GM21723 (cell line): ENCODE data around the gene TMEM63C.

Experiments used
- ATAC-seq: cut with Tn5 transposase; IDR thresholded peaks from one replicate; pipeline ENCODE4 v1.9.1; 2021; ENCODE audit warnings: mild to moderate bottlenecking, moderate library complexity; ENCODE audit not compliant: unreplicated experiment

TMEM63C gene, protein sequence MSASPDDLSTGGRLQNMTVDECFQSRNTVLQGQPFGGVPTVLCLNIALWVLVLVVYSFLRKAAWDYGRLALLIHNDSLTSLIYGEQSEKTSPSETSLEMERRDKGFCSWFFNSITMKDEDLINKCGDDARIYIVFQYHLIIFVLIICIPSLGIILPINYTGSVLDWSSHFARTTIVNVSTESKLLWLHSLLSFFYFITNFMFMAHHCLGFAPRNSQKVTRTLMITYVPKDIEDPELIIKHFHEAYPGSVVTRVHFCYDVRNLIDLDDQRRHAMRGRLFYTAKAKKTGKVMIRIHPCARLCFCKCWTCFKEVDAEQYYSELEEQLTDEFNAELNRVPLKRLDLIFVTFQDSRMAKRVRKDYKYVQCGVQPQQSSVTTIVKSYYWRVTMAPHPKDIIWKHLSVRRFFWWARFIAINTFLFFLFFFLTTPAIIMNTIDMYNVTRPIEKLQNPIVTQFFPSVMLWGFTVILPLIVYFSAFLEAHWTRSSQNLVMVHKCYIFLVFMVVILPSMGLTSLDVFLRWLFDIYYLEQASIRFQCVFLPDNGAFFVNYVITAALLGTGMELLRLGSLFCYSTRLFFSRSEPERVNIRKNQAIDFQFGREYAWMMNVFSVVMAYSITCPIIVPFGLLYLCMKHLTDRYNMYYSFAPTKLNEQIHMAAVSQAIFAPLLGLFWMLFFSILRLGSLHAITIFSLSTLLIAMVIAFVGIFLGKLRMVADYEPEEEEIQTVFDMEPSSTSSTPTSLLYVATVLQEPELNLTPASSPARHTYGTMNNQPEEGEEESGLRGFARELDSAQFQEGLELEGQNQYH

DNA sequence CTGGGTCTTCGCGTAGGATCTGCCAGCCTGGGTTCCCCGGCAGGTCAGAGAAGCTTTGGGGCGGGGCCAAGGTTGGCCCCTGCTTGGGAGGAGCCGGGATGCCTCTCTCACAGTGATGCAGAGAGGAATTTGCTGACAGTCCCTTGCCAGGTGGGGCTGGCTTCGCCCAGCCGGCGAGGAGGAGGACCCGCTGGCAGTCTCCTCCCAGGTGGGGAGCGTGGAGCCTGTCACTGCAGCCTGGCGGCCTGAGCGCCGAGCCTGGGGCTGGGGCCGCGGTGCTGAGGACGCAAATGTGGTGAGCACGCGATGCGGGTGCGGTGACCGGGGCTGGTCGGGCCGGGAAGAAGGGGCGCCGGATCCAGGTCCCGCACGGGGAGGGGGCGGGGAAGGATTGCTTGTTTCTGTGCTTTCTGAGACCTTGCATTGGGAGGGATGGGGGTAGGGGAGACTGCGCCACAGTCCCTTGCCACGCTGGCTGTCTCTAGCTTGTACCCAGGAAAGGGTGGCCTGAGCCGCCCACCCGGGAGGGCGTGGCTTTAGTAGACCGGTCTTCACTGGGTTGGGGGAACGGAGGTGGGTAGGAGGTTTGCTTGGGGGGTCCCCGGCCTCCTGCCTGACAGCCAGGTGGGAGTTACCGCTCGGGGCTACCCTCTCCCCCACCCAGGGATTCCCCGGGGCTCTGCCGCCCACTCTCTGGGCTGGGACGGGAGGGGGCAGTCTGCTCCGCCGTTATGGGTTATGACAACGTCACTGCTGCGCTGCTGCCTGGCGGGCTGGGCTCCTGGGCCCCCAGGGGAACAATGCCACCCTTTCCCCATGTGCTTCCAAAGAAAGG is at the start of gene TMEM63C:
Gene TMEM63C (plus strand): TSS at position 196 of the 835 bp plus-strand sequence. CDS start 37,016 bp downstream, outside the sequence.
- peak; percentile 70 for ATAC-seq

DNA sequence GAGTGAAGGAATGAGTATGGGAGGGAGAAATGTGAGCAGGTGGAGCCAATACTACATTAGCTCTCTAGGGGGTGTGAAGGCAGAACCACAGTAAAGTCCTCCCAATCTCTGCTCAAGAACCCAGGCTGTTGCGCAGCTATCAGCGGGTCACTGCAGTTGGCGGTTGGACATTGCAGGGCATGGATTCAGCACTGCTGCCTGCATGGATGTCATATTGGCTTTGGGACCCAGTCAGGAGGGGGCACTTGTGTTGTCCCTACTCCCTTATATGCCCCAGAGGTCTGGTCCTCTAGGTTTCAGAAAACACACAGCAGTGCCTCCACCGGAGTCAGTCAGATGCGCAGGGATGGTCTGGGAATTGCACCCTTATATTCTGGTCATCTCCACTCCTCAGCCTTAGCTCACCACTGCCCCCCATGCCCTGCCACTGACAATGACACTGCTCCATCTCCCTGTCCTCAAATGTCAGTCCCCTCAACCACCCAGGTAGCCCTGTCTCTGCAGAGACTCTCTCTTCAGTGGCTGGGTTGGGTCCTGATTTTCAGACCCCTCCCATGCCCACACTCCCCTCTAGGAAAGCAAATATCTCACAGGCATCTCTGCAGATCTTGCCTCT is 49.6 kb upstream of the TMEM63C start:
- ATAC-seq, result no peak

DNA sequence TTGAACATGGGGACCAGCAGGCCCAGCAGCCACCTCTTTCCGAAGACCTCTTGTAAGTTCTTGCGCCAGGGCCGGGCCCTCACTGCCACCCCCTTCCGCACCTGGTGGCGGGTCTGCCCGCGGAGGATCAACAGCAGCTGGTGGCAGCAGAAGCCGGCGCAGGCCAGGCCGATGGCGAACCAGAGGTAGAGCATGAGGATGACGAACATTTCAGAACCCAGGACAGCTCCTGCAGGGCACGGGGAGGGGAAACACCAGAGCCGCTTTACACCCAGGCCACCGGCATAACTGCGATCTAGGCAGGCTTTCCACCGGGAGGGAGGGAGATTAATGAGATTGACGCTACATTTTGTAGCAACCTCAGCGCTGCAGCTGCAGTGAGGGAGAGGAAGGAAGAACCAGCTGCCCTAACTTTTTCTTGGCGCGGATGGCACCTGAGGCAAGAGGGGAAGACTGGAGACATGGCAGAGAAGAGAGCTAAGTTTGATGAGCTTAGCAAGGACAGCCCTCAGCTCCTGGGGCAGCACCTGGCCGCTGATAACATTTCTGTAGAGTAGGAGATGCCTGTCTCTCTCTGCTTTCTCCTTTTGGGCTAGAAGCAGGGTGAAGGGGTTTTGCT is 47.8 kb upstream of the TMEM63C start:
- ATAC-seq, result peak; percentile 63

DNA sequence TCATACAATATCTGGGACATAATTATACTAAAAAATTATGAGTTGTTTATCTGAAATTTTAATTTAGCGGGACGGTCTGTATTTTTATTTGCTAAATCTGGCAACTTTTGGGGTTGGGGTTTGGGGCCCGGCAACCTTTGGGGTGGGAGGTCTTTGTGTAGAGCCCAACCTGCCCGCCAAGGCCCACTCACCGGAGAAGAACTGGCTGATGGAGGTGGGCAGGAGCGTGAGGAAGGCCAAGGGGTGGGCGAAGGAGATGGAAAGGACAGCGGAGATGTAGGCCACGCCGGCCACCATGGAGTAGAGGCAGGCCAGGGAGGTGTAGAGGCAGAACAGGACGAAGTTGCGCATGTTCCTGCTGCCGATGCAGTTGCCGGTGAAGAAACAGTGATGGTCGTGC is 42.6 kb upstream of the TMEM63C start:
- ATAC-seq, result no peak

DNA sequence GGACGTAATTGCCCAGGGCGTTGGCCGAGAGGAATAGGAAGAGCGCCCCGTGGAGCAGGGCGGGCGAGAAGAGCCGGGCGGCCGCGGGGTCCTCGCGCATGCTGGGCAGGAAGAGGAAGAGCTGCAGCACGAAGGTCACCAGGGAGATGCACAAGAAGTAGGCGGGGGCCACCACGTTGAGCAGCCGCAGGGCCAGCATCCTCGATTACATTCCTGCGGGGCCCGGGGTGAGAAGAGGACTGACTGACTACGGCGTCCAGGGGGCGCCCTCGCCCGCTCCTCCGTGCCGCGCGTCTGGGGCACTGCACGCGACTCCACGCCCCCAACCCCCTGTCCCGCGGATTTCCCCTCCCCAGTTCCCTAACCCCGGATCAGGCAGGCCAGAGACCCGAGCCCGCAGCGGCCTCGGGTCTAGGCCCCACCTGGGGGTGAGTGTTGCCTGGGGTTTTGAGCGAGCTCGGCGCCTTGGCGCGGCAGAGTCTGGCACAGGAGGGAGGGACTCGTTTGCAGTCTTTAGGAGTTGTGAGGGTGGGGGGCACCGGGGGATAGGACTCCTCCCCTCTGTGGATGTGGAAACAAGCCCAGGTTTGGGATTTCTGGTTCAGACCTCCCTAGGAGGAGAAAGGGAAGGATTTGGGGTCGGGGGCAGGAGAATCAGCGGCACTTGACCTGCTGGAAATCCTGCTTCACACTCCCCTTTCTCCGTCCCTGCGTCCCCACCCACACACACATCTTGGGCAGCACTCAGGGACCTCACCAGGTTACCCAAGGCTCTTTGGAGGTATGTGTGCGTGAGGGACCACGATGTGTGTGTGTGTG is 41.8 kb upstream of the TMEM63C start:
- ATAC-seq, result no peak

DNA sequence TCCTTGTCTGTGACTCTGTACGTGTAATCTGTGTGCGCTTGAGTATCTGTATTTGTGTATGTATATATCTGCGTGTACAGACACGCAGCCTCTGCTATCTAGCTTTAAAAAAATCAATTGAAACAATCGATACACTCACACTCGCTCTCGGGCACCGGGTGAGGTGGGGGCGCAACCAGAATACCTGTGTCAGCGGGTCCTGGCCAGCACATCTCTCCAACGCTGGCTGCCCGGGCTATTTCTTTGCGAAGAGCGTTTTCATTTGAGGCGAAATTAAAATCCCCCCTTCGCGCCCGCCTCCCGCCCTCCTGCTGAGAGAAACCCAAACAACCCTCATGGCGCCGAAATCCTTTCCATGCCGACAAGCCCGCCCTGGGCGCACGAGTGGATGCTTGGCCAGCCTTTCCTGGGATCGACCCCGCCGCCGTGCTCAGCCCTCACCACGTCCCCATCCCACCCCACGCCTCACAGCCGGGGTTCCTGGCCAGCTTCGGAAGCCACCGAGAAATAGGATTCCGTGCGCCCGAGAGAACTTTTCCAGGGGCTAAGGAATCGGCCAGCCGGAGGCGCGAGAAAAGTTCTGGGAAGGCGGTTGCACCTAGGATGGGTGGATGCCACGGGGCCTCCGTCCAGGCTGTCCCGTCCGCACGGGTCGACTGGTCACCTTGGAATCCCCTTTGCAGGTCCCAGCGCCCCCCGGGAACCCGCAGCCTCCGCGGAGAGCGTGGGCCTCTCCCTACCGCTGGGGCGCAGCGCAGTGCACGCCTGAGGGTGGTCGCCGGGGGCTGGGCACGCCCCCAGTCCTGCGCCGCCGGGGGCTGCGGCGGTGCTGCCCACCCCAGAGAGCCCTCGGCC is 41.0 kb upstream of the TMEM63C start:
- no peak for ATAC-seq

DNA sequence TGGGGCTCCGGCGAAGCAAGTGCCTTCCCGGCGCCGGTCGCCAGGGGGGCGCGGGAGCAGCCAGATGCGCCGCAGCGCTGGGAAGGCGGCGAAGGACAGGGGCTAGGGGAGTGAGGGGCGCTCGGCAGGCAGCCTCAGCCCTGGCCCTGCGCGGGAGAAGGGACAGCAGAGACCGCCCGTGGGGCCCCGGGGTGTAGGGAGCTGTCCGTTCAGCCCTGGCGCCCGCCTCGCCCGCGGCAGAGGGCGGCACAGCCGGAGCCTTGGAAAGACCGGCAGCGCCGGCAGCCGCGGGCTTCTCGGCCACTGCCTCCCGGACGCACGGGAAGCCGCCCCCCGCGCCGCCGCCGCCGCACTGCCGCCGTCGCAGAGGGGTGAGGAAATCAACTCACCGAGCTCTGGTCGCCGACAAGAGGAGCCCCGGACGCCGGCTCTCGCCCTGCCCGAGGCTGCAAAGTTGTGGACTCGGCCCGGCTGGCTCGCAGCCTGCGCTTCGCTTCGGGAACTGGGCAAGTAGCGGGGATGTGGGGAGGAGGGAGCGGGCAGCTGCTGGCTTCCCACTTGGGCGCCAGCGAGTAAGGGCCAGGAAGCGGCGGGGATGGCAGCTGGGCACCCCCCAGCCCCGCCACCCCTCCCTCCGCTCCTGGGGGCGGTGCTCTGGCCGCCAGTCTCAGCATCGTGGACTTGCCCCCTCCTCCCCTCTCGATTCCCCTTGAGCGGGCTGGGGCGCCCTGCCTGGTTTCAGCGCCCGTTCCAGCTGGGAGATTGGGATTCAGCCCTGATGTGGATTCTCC is 40.2 kb upstream of the TMEM63C start, which contains the start of gene ZDHHC22:
Gene ZDHHC22 (minus strand): TSS at position 578 of the 791 bp plus-strand sequence. CDS start 2,053 bp downstream, outside the sequence.
- ATAC-seq, result no peak

DNA sequence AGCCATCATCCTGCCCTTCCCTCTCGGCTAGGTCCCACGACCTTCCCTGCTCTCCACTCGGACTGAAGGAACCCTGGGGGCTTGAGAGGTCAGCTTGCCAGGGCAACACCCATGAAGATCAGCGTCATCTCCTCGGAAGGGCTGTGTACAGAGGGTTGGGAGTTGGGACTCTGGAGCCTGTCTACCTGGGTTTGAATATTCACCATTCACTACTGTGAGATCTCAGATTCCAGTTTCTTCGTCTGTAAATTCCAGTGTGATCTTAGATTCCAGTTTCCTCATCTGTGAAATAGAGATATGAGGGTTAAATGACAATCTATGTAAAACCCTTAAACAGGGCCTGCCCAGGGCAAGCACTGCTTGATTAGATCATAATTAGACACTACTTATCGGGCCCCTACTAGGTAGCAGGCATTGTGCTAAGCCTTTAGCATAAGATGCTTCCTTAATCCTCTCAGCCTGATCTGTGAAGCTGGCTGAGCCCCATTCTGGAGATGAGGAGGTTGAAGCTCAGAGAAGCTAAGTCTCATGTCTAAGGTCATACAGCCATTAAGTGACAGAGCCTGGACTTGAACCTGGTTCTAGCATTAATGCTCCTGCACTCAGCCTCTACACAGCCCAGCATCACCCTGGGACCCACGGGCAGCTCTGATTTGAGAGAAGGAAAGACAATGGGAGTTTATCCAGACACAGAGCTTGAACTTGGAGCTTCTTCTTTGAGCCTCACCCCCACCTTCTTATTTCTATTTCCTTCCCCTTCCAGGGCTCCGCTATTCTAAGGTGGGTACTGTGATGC is 39.4 kb upstream of the TMEM63C start:
- ATAC-seq, result no peak

DNA sequence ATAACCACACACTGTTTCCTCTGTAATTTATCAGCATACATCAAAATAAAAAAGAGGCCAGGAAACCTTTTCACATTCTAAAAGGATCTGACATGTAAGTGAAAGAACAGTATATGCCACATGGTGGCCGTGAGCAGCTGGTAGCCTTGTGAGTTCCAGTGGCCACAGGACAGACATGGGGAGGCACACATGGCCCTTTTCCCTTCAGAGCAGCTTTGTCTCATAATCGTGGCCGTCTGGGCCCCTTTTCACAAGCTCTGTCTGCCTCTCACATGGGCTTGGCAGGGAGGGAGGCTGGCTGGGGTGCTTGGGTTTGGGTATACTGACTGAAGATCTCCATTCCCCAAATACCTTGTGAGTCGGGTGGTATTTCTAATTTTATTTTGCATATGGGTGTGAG is 38.5 kb upstream of the TMEM63C start:
- no peak for ATAC-seq

DNA sequence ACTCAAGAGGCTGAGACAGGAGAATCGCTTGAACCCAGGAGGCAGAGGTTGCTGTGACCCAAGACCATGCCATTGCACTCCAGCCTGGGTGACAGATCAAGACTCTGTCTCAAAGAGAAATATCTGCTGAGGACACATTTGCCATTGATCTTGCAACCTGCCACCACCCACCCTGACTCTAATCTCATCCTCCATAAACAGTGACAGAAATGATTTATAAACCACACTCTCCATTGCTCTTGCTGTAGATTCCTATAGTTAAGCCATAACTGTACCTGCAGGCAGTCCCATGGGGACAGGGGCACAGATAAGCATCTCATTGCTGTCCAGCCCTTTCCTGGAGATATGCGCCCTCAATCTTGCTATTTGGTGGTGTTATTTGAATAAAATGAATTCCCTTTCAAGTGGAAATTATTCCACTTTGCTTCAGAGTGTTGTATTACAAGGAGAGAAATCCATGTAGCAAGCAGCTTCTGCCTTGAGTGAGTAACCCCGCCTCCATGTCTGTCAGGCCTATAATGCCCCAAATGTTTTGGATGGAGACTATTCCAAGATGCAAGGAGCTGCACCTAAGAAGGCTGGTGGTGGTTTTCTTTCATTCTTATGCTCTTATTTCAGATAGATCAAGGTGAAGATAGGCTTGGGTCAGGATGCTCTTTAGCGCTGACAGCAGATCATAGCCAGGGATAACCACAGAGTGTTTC is 37.0 kb upstream of the TMEM63C start:
- ATAC-seq, result no peak

DNA sequence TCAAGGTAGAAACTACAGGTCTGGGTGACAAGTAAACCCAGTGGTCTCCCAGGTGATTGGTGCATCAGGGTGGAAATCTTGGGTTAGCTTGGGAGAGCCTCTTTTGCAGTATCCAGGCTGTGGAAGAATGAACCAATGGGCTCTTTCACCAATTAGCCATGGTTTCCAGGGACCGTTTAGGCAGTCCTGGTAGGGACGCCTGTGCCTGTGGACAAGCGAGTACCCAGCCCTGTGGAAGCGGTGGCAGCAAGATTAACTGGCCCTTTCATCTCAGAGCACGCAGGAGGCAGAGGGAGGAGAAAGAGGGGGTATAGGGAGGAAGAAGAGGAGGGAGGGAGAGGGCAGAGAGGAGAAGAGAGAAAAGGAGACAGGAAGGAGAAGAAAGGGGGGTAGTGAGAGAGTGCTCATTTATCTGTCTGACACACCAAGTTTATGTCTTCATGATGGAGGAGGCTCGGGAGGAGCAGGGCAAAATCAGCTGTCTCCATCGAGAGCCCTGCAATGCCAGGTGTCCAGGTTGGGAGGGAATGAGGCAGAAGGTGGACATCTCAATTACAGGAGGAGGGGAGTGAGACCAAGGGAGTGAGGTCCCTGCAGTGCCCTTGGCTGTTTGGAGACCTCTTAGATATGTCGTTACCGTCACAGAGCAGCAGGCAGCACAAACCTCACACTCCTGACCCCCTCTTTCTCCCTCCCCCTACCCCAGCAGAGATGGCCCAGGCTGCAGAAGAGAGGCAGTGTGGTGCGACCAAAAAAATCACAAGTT is 35.4 kb upstream of the TMEM63C start:
- ATAC-seq, result no peak

DNA sequence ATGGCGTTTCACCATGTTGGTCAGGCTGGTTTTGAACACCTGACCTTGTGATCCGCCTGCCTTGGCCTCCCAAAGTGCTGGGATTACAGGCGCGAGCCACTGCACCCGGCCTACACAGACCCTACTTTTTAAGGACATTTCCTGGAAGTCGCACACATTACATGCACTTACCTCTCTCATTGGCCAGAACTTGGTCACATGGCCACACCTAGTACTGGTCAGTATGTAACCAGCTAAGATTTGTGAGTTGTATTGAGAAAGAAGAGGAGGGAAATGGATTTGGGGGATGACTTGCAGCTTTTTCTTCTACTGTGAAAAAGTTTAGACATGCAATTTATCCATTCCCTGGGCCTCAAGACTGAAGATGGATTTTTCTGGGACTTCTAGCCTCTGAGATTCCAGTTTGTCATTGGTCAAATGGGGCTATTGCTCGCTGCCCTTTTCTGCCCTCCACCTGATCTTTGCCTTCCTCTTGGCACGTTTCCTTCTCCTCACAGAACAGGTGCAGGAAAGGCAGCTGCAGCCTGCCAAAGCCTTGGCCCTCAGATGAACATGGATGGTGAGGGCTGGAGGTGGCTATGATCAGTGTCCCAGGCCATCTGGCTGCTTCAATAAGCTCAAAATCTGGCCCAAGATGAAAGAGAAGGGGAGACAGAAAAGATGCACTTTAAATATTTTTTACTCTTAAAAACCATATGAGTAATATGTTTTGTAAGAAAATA is 32.9 kb upstream of the TMEM63C start:
- no peak for ATAC-seq

DNA sequence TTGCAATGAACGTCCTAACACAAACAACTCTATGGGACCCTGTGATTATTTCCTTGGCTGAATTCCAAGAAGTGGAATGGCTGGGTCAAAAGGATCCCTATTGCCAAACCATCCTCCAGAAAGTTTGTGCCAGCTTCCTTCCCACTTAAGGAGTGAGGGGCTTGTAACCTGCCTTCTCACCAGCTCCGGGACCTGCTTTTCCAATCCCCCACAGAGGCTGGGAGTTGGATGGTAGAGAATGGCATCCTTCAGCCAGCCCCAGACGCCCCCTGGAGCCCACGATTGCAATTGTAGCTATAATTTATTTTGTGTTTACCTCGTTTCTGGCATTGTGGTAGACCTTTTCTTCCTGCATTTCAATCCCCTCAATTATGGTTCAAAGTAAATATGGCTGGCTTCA is 30.4 kb upstream of the TMEM63C start:
- no peak for ATAC-seq

DNA sequence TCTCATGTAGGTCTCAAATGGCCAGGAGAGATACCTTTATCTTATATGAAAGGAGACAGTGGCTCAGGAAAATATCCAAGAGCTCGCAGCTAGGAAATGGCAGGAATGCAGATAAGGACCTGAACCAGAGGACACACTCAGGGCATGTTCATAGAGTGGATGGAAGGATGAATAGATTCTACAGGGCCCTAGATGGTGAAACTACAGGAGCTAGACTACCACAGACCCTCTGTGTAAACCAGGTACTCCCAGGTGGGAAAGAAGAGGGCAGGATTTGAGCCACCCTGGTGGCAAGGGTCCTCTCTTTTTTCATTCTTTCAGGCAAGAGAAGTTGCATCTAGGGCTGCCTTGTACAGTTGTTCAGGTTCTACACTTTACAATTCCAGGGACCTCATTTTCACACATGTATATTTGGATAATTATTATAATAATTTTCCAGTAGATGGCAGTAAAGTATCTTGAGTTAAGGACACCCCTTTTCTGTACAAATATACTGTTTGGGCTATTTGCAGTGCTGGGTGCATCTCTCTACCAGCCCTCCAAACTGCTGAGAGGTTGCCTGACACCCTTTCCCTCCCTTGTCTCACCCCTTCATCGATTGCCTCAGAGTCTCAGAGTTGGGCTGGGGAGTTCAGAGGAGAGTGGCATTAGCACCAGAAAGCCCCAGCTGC is 29.5 kb upstream of the TMEM63C start:
- no peak for ATAC-seq
